ENCODE results near the gene METTL26.

The METTL26 gene

GRCh38 chr16:658679-659571 lies 22.8 kb upstream of the METTL26 start:
- no peak for DNase-seq

DNA sequence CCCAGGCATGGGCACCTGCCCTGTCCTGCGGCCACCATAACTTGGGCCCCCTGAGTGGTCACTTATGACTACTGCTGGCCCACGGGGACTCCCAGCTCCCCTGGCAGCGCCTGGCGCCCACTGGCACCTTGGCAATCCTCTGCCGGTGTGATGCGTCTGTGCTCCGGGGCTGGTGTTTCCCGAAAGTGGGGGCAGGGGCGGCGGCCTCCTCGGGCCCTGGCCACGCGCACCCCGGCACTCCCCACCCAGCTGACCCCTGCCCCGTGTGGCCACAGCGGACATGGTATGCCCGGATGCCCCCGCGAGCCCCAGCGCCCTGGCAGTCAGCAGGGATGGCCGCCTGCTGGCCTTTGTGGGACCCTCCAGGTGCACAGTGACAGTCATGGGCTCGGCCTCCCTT lies 21.4 kb upstream of the METTL26 start:
- no peak for DNase-seq

- no peak for DNase-seq
These were observed 17.9 kb upstream of the METTL26 start for GRCh38 chr16:654034-654433.

GRCh38 chr16:652454-653305 lies 16.6 kb upstream of the METTL26 start:
- no peak for DNase-seq

- DNase-seq: no peak
These were observed 15.7 kb upstream of the METTL26 start for GRCh38 chr16:651844-652243.

DNA sequence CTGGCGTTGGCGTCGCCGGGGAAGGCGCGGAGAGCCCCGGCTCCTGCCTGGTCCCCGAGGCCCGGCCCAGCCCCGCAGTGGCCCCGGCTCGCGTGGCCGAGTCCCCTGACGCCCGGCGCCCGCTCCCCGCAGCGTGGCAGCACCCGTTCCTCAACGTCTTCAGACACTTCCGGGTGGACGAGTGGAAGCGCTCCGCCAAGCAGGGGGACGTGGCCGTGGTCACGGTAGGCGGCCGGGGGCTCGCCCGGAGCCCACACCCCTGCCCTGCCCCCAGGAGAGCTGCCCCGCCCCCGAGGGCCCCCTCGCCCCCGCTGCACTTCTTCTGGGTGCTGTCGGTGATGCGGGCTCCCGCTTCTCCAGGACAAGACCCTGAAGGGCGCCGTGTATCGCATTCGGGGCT lies 13.5 kb upstream of the METTL26 start:
- DNase-seq: no peak

GRCh38 chr16:648781-649589 lies 12.9 kb upstream of the METTL26 start, which contains the start of gene WDR90:
TSS of gene WDR90 (plus strand) at chr16:649365. CDS start at chr16:649417, 52 bp downstream.
- peak; percentile 95 for DNase-seq

GRCh38 chr16:648071-648780 lies 12.1 kb upstream of the METTL26 start:
- DNase-seq: no peak

DNA sequence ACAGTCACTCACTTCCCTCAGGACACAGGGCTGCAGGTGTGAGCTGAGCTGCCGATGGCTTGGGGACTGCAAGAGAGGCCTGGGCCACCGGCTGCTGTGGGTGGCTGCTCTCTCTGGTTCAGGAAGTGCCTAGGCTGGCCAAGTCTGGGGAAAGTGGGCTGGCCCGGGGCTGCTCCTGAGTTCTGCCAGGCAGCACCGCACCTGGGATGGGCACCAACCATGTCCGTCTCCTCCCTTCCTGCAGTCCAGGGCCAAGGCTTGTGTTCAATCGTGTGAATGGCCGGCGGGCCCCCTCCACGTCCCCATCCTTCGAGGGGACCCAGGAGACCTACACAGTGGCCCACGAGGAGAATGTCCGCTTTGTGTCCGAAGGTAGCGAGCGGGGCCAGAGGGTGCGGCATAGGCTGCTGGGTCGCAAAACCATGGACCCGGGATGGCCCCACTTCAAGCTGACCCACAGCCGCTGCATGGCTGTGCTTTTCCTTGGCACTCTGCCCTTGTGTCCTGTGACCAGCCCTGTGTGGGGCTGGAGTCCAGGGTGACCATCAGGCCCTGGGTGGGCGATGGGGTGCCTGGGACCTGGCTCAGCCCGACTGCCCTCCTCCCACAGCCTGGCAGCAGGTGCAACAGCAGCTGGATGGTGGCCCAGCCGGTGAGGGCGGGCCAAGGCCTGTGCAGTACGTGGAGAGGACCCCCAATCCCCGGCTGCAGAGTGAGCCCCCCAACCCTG lies 11.2 kb upstream of the METTL26 start:
- no peak for DNase-seq

DNA sequence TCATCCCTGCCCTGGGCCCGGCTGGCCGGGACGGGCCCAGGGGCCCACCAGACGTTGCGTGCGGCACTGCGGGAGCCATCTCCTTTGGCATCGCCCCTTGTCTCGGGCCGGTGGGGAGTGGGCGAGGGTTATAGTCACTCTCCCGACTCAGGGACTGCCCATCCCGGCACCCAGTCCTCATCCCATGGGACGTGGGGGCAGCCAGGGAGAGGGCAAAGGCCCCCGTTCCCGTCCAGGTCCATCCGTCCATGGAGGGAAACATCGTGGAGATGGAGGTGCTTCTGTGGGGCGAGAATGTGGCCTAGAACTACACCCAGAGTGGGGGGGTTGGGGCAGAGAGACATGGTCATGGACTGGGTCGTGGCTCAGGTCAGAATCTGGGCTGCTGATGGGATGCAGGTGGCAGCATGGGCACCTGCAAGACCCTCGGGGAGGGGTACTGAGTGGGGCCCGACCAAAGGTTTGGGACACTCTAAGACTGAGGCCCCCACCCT lies 10.6 kb upstream of the METTL26 start:
- DNase-seq: no peak

GRCh38 chr16:645852-646678 lies 10.0 kb upstream of the METTL26 start:
- no peak for DNase-seq

GRCh38 chr16:644556-644955 lies 8.5 kb upstream of the METTL26 start:
- no peak for DNase-seq

GRCh38 chr16:643050-643368 lies 6.9 kb upstream of the METTL26 start:
- no peak for DNase-seq

- DNase-seq: peak; percentile 60
These were observed 6.3 kb upstream of the METTL26 start for GRCh38 chr16:642189-643049.

- DNase-seq: peak; percentile 86
These were observed 5.5 kb upstream of the METTL26 start, which contains the start of gene MCRIP2 for GRCh38 chr16:641326-642188. TSS of gene MCRIP2 (plus strand) at chr16:641828. CDS start at chr16:641992, 164 bp downstream.

DNA sequence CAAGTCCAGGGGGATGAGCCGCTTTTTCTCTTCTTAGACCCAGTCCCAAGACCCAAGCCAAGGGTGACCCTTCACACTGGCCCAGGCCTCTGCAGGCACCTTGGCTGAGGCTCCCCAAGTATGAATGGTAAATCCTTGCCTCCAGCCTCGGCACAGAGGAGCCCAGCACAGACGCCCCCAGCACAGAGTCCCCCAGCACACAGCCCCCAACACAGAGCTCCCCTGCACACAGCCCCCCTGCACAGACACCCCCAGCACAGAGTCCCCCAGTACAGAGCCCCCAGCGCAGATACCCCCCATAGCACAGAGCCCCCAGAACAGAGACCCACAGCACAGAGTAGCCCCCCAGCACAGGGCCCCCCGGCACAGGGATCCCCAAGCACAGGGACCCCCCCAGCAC lies 4.5 kb upstream of the METTL26 start:
- no peak for DNase-seq

- no peak for DNase-seq
These were observed 2.7 kb upstream of the METTL26 start for GRCh38 chr16:638836-639235.

DNA sequence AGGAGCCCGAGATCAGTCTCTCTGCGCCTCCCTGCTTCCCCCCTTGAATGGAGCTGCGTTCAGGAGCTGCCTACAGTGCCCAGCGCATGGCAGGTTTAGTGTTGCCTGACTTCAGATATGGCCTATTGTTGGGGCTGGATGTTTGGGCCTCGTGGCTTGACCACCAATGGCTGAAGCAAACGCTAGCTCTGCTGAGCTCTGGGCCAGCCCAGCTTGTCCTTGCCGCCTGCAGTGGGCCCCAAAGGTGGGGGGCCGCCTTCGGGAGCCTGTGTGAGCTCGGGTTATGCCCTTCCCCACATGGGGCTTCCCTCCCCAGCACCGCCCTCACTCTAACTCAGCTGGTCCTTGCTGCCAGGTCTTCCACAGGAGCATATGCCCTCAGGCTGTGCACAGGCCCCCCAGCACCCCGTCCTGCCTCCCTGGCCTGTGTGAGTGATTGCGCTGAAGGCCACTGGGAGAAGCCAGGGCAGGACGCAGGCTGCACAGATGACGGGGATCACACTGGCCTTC lies 2.0 kb upstream of the METTL26 start:
- DNase-seq: no peak
